BJ (cell line): ENCODE results near the gene MPP2. TPM values are rescaled to one million over a fixed set of nuclear protein-coding genes. Genes with fewer than 3 reads are reported as not detected.

ENCODE experiments used
- CTCF ChIA-PET: fragments of 350-600 bp; formaldehyde crosslinking; extraction: SDS; loops from one replicate; lab custom pipeline; 2021; ENCODE audit warnings: antibody characterized with exemption, inconsistent platforms; lab: Yijun Ruan, JAX
- POLR2A ChIA-PET: fragments of 300-600 bp; sonication (Branson Sonifier 250); formaldehyde crosslinking; extraction: SDS; loops from one replicate; lab custom pipeline; 2021; ENCODE audit warnings: antibody characterized with exemption; lab: Charles Lee
- DNase-seq: peaks from one replicate; pipeline ENCODE4 v3.0.0-alpha.2; 2011; ENCODE audit warnings: low read depth
- H3K27me3 ChIP-seq: 2 replicates; pipeline ENCODE4 v1.6.0; 2011; ENCODE audit warnings: low read length; ENCODE audit not compliant: control insufficient read depth, insufficient read depth
- H3K36me3 ChIP-seq: 2 replicates; pipeline ENCODE4 v1.5.1; 2011; ENCODE audit warnings: low read length; ENCODE audit not compliant: control insufficient read depth, insufficient read depth
- H3K4me3 ChIP-seq: 2 replicates; pipeline ENCODE4 v1.5.1; 2011; ENCODE audit warnings: low read depth, mild to moderate bottlenecking, control low read depth, low read length
- polyA plus RNA-seq: library from polyadenylated mRNA; depleted of rRNA; stranded (reverse); fragments of >200 nt; gene quantifications from 2 replicates; pipeline ENCODE4 v1.2.3, GENCODE V29; 2011
- TF ChIP-seq, protein P1 (sequence below): IDR thresholded peaks from 2 replicates; pipeline ENCODE4 v1.5.1; 2011; ENCODE audit warnings: low read depth, mild to moderate bottlenecking, control low read depth, inconsistent platforms, low read length, moderate library complexity; ENCODE audit not compliant: insufficient read depth

MPP2 gene
- polyA plus RNA-seq, 1 experiment, result 5.3 TPM

DNA sequence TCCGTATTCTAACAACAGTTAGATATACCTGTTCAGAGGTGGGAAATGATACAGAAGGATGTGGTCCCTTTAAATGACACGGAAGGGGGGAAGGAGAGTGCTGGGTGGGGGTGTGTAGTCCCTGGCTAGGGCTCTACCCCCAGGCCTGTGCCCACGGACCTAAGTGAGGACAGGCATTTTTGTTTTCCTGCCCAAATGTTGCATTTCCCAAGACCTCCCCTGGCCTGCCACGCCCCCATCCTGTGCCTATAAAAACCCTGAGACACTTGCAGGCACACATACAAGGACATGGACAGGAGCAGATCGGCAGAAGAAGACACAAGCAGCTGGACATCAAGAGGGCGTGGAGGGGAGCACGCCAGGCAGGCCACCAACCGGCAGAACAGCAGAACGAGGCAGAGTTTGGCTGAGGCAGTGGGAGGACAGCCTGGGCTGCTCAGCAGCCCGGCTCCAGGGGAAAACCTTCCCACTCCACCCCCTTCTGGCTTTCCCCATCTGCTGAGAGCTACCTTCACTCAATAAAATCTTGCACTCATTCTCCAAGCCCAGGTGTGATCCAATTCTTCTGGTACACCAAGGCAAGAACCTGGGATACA lies 13.3 kb upstream of the MPP2 start:
- TF ChIP-seq, protein P1, sequence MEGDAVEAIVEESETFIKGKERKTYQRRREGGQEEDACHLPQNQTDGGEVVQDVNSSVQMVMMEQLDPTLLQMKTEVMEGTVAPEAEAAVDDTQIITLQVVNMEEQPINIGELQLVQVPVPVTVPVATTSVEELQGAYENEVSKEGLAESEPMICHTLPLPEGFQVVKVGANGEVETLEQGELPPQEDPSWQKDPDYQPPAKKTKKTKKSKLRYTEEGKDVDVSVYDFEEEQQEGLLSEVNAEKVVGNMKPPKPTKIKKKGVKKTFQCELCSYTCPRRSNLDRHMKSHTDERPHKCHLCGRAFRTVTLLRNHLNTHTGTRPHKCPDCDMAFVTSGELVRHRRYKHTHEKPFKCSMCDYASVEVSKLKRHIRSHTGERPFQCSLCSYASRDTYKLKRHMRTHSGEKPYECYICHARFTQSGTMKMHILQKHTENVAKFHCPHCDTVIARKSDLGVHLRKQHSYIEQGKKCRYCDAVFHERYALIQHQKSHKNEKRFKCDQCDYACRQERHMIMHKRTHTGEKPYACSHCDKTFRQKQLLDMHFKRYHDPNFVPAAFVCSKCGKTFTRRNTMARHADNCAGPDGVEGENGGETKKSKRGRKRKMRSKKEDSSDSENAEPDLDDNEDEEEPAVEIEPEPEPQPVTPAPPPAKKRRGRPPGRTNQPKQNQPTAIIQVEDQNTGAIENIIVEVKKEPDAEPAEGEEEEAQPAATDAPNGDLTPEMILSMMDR, result no peak
- DNase-seq, result no peak
- CTCF ChIA-PET, result interaction anchor here (1.0 to 3.1 kb wide), 5 partner anchors 11 to 42 kb away, joined by 4 to 29 read pairs (median 4); no protein-coding TSS in a partner anchor
- H3K27me3 ChIP-seq, result peaks cover 18% of the 10 kb centered on the region
- no peak overlapping the region for H3K4me3 ChIP-seq
- no peaks in the 10 kb centered on the region for H3K36me3 ChIP-seq
- POLR2A ChIA-PET, result no interaction called here

DNA sequence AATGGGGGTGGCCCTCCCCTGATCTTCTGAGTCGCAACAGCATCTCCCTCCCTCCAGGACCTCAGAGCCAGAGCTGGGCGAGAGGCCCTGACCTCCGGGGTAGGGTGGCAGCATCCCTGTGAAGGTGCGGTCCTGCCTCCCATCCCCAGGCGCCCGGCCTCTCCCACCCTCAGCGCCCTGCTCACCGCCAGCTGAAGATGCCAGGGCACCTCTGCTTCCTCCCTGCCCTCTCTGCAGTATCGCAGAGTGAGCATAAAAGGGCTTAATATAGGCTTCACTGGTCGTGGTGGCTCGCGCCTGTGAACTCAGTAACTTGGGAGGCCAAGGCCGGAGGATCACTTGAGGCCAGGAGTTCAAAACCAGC lies 10.7 kb upstream of the MPP2 start:
- TF ChIP-seq, protein P1, result no peak
- ChIA-PET CTCF (interaction anchor here (0.7 to 1.9 kb wide), 5 partner anchors 8 to 83 kb away, joined by 3 to 5 read pairs (median 3); partner anchors contain the start of genes MPP2 and PPY), POLR2A (no interaction called here)

DNA sequence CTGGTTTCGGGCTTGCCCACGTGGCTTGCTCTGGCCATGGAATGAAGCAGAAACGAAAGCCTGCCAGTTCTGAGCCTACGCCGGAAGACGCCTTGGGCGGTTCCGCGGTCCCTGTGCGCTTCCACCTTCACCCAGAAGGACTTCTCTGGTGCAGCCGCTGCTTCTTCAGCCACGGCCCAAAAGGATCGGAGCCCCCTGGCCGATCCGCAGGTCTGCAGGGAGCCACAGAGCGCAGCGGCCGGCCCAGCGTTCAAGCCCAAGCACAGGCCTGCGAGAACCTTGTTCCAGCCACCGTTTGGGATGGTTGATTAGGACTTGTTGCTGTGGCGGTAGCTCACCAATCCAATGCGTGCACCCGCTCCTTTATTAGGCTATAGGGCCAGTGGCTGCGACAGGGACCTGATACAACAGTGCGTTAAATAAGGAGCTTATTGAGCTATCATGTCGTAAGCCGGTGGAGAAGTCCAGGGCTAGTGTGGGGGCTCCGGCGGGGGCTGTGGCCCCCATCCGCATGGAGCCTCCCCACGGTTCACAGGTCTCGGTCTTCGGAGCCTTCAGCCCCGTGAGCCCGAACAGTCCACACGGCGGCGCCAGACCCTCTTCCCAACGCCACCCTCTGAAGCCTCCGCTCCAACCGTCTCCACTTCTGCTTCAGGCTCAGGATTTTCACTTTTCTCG lies 10.2 kb upstream of the MPP2 start:
- Histone ChIP-seq H3K36me3 (no peaks in the 10 kb centered on the region), H3K27me3 (peaks cover 16% of the 10 kb centered on the region), H3K4me3 (no peak overlapping the region)
- DNase-seq, result no peak
- TF ChIP-seq, protein P1, result peak; percentile 51
- CTCF ChIA-PET, result interaction anchor here (1.0 to 1.9 kb wide), 4 partner anchors 7 to 26 kb away, joined by 3 to 5 read pairs (median 4); partner anchors contain the start of genes MPP2 and PPY
- POLR2A ChIA-PET, result no interaction called here

More for the DNA sequence above, 10.7 kb upstream of the MPP2 start:
- H3K36me3 ChIP-seq, result no peaks in the 10 kb centered on the region
- peaks cover 18% of the 10 kb centered on the region for H3K27me3 ChIP-seq
- H3K4me3 ChIP-seq, result no peak overlapping the region
- no peak for DNase-seq

DNA sequence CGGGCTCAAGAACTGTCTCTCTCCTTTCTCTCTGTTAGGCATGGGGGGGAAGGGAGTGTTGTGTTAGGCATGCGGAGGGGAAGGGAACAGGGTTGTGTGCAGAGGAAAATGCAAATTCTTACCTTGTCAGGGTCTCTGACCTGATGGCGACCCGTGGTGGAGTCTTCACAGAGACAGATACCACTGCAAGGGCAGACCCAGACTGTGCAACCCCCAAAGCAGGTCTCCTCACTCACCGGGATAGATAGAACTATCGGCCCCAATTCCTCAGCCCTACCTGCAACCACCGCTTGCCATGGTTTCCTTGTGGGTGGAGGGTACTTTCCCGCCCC lies 9.6 kb upstream of the MPP2 start:
- Histone ChIP-seq H3K4me3 (no peak overlapping the region), H3K27me3 (peaks cover 16% of the 10 kb centered on the region), H3K36me3 (no peaks in the 10 kb centered on the region)
- TF ChIP-seq, protein P1, result no peak
- ChIA-PET POLR2A (no interaction called here), CTCF (interaction anchor here (1.0 to 1.9 kb wide), 3 partner anchors 9 to 26 kb away, joined by 3 to 5 read pairs (median 4); partner anchors contain the start of genes MPP2 and PPY)
- DNase-seq, result no peak

DNA sequence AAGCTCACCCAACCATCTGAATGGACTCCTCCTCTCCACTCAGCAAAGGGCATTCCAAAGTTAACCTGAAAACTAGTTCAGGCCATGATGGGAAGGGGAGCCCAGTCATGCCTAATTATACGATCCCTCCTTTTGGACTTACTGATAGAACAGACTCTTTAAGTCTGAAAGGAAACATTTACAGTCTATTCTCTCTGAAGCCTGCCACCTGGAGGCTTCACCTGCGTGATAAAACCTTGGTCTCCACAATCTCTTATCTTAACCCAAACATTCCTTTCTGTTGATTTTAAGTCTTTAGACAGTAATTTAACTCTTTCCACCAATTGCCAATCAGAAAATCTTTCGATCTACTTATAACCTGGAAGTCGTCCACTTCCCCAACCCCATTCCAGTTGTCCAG lies 9.0 kb upstream of the MPP2 start:
- no peak for DNase-seq
- H3K4me3 ChIP-seq, result no peak overlapping the region
- H3K27me3 ChIP-seq, result peaks cover 16% of the 10 kb centered on the region
- TF ChIP-seq, protein P1, result no peak
- H3K36me3 ChIP-seq, result no peaks in the 10 kb centered on the region
- ChIA-PET POLR2A (no interaction called here), CTCF (interaction anchor here (1.9 kb wide), 1 partner anchor 27 kb away, joined by 5 read pairs; the partner anchor contains the start of gene PPY)
